ENCODE data around the gene MIR17HG. TPM values are rescaled to one million over a fixed set of nuclear protein-coding genes. Genes with fewer than 3 reads are reported as not detected.

The MIR17HG gene
- total and polyA plus RNA-seq, 2 donors from 2014 or later: 1.2 to 5.7 TPM

DNA sequence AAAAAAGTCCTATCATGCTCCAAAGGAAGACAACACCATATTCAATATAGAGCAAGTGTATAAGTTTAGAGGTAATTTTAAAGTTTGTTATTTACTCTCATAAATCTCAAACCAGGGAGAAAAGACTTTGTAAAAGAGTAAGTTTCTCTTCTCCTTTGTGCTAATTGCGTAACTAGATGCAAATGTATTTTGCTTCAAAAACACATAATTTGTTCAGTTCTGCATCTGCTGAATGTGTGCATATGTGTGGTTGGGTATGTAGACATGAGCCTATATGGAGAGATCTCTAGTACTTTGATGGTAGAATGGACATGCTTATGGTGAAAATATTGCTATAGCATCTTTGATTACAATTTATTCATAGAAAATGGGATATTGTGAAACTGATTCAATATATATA is 17.8 kb upstream of the MIR17HG start:
- no peaks in the 10 kb centered on the region for H3K9me3 ChIP-seq (ENCODE audit: control insufficient read depth in 2 of 3, insufficient read depth in 1 of 3, low read length in 3 of 3)
- H3K27ac ChIP-seq (ENCODE audit: low read depth in 2 of 2, low read length in 2 of 2): no peak overlapping the region
- intact Hi-C loops (cut with DNase I): no loop called here
- no peaks in the 10 kb centered on the region for H3K36me3 ChIP-seq (ENCODE audit: control insufficient read depth in 2 of 3, insufficient read depth in 3 of 3, low read length in 3 of 3)
- no peak overlapping the region for H3K4me3 ChIP-seq (ENCODE audit: low read length in 3 of 3)
- TF ChIP-seq, protein P1, sequence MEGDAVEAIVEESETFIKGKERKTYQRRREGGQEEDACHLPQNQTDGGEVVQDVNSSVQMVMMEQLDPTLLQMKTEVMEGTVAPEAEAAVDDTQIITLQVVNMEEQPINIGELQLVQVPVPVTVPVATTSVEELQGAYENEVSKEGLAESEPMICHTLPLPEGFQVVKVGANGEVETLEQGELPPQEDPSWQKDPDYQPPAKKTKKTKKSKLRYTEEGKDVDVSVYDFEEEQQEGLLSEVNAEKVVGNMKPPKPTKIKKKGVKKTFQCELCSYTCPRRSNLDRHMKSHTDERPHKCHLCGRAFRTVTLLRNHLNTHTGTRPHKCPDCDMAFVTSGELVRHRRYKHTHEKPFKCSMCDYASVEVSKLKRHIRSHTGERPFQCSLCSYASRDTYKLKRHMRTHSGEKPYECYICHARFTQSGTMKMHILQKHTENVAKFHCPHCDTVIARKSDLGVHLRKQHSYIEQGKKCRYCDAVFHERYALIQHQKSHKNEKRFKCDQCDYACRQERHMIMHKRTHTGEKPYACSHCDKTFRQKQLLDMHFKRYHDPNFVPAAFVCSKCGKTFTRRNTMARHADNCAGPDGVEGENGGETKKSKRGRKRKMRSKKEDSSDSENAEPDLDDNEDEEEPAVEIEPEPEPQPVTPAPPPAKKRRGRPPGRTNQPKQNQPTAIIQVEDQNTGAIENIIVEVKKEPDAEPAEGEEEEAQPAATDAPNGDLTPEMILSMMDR (IDR thresholded peaks at IDR 0.05; ENCODE audit: borderline replicate concordance, extremely low read depth, insufficient read depth): no peak
- no peak overlapping the region for H3K9ac ChIP-seq (ENCODE audit: low read length in 3 of 3)
- FAIRE-seq: no peak
- DNase-seq: no peak
- no peaks in the 10 kb centered on the region for H3K4me1 ChIP-seq (ENCODE audit: control insufficient read depth in 2 of 3, insufficient read depth in 2 of 3, low read depth in 1 of 3, low read length in 3 of 3)
- no peaks in the 10 kb centered on the region for H3K27me3 ChIP-seq (ENCODE audit: control insufficient read depth, insufficient read depth, low read length)

DNA sequence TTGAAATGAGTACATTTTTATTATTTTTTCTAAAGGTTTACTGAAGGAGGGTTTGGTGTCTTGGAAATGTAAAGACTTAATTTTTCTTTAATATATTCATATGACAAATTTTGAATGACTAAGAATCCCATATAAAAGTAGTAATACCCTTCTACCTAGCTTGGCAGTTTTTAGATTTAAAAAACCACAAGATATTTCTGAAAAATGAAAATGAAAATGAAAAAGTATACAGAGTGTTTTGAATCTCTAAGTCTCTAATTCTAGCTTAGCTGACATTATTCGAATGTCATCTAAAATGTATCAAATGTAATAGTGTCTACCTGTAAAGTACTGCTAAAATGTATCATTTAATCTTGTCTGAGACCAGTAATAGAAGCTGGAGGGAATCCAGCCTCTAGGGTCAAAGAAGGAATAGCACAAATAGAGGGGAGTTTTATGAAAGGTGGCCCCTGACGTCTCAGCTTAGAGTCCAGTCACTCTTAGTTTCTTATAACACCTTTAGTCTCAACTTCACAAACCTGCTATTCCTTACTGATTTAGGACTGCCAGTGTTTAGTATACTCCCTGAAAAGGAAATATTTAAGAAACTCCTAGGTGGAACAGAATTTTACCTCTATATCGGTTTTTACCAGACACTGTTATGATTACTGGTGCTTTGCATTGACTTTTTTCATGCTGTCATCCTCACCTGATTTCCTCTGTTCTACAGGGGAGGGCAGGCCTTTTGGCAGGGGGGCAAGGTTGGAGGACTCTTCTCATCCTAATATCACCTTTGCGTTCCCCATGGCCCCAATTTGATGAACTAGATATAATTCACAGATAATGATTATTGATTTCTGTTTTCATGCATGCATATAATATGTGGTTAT is 16.2 kb upstream of the MIR17HG start:
- no peaks in the 10 kb centered on the region for H3K27me3 ChIP-seq (ENCODE audit: control insufficient read depth, insufficient read depth, low read length)
- TF ChIP-seq, protein P1 (IDR thresholded peaks at IDR 0.05; ENCODE audit: borderline replicate concordance, extremely low read depth, insufficient read depth): no peak
- intact Hi-C loops (cut with DNase I): no loop called here
- no peak overlapping the region for H3K9ac ChIP-seq (ENCODE audit: low read length in 3 of 3)
- no peaks in the 10 kb centered on the region for H3K36me3 ChIP-seq (ENCODE audit: control insufficient read depth in 2 of 3, insufficient read depth in 3 of 3, low read length in 3 of 3)
- H3K9me3 ChIP-seq (ENCODE audit: control insufficient read depth in 2 of 3, insufficient read depth in 1 of 3, low read length in 3 of 3): no peaks in the 10 kb centered on the region
- FAIRE-seq (peak; percentile 19), DNase-seq (no peak)
- no peak overlapping the region for H3K27ac ChIP-seq (ENCODE audit: low read depth in 2 of 2, low read length in 2 of 2)
- no peak overlapping the region for H3K4me3 ChIP-seq (ENCODE audit: low read length in 3 of 3)
- no peaks in the 10 kb centered on the region for H3K4me1 ChIP-seq (ENCODE audit: control insufficient read depth in 2 of 3, insufficient read depth in 2 of 3, low read depth in 1 of 3, low read length in 3 of 3)

DNA sequence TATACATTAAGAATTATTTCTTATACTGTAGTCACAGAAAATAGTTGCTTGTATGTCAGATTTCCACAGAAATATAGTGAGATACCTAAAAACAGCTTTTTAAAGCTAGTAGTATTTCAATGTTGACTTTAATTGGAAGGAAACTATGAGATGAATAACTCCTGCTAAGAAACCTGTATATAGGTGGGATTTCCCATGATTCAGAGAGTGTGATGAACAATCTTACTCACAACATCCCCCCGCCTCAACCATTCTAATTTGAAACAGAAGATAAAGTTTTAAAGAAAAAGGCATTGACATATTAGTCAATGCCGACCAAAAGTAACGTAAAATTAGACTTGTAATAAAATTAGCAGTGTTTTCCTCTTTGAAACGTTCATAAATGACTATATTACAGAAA is 1.4 kb upstream of the MIR17HG start:
- TF ChIP-seq, protein P1 (IDR thresholded peaks at IDR 0.05; ENCODE audit: borderline replicate concordance, extremely low read depth, insufficient read depth): no peak
- H3K9ac ChIP-seq (ENCODE audit: low read length in 3 of 3): no peak overlapping the region
- no peak for FAIRE-seq
- peaks cover 2 to 5% (median 2%) of the 10 kb centered on the region in 3 donors for H3K36me3 ChIP-seq (ENCODE audit: control insufficient read depth in 2 of 3, insufficient read depth in 3 of 3, low read length in 3 of 3)
- H3K9me3 ChIP-seq (ENCODE audit: control insufficient read depth in 2 of 3, insufficient read depth in 1 of 3, low read length in 3 of 3): no peaks in the 10 kb centered on the region
- H3K4me3 ChIP-seq (ENCODE audit: low read length in 3 of 3): no peak overlapping the region
- no peak overlapping the region for H3K27ac ChIP-seq (ENCODE audit: low read depth in 2 of 2, low read length in 2 of 2)
- peaks cover 2 to 5% (median 4%) of the 10 kb centered on the region in 3 donors for H3K4me1 ChIP-seq (ENCODE audit: control insufficient read depth in 2 of 3, insufficient read depth in 2 of 3, low read depth in 1 of 3, low read length in 3 of 3)
- no peaks in the 10 kb centered on the region for H3K27me3 ChIP-seq (ENCODE audit: control insufficient read depth, insufficient read depth, low read length)
- no peak for DNase-seq
- intact Hi-C loops (cut with DNase I): no loop called here
